HG02678 (cell line): ENCODE results near the gene GLIPR1L2.
"Not testable (repeated sequence)": the region's sequence is repeated elsewhere in the genome, so short reads cannot be mapped to it uniquely, and the experiment has no call there.

Source experiments
- ATAC-seq: cut with Tn5 transposase; IDR thresholded peaks from one replicate; pipeline ENCODE4 v1.9.1; 2021; ENCODE audit warnings: mild to moderate bottlenecking, moderate library complexity; ENCODE audit not compliant: unreplicated experiment

Gene GLIPR1L2

DNA sequence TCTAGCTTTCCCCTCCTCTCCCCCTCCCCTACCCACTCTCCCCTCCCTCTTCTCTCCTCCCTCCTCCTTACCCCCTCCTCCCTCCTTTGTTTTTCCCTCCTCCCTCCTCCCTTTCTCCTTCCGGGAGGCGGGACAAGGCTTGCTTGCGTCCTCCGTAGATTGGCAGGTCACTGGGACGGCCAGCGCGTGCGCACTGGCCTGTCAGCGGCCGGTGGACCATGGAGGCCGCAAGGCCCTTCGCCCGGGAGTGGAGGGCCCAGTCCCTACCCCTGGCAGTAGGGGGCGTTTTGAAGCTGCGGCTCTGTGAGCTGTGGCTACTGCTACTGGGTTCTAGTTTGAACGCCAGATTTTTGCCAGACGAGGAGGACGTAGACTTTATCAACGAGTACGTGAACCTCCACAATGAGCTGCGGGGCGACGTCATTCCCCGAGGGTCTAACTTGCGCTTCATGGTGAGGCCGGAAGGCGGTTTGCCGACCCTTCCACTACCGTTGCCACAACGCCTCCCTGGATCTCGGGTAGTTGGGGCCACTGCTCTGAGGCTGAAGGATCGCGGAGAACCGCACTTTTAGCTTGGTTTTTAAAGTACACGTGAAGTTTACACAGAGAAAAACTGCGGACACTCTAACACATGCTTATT lies at the start of gene GLIPR1L2:
Gene GLIPR1L2, plus strand, starts transcription at position 191 of the 640 bp plus-strand sequence. Its CDS starts 28 bp downstream, at position 219.
- ATAC-seq, result peak; percentile 95

DNA sequence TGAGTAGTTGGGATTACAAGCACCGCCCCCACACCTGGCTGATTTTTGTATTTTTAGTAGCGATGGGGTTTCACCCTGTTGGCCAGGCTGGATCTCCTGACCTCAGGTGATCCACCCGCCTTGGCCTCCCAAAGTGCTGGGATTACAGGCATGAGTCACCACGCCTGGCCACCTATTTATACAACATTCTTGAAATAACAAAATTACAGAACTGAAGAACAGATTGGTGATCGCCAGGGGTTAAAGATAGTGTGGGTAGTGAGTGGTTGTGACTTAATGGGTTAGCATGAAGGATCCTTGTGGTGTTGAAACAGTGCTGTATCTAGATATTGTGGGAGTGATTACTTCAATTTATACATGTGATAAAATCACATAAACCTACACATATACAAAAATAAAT lies 49.0 kb upstream of the GLIPR1L2 start:
- ATAC-seq, result no peak

DNA sequence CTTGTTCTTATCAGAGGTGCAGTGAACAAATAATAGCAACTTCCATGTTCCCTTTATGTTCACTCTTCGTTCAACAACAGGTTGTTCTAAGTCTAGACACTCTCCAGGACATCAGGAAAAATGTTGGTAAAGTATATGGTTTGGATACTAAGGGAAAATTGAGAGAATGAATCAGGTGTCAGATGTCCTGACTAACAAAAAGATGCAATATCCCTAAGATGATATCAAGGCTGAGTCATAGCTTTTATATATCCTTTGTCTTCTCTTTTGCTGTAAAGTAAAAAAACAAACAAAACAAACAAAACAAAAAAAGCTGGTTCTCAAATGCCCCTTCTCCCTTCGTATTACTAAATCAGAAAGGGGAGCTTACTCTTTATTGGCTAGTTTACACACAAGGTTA lies 45.4 kb upstream of the GLIPR1L2 start:
- no peak for ATAC-seq

DNA sequence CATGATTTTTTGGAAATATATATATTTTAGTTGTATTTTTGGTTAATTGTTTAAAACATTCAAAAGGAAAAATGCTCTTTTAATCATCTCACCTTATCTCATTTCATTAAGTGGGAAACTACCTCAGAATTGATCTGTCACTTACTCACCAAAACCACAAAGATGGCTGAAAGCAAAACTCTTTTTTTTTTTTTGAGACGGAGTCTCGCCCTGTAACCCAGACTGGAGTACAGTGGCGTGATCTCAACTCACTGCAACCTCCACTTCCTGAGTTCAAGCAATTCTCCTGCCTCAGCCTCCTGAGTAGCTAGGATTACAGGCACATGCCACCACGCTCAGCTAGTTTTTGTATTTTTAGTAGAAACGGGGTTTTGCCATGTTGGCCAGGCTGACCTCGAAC lies 44.7 kb upstream of the GLIPR1L2 start:
- not testable (repeated sequence) for ATAC-seq

DNA sequence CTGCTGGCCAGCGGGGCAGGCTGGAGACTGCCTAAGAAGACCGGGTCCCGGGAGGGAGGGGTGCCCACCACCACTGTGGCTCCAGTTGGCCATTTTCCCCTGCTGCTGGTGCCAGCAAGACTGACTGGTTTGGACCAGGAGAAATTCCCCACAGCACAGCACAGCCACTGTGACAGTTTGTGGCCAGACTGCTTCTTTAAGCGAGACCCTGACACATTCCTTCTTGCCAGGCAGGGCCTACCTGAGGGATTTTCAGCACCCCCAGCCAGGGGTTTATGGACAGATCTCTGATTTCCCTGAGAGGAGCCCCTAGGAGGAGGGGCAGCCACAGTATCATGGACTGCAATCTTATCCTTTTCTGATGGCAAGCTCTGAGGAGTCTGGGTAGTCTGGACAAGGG lies 40.9 kb upstream of the GLIPR1L2 start:
- no peak for ATAC-seq

DNA sequence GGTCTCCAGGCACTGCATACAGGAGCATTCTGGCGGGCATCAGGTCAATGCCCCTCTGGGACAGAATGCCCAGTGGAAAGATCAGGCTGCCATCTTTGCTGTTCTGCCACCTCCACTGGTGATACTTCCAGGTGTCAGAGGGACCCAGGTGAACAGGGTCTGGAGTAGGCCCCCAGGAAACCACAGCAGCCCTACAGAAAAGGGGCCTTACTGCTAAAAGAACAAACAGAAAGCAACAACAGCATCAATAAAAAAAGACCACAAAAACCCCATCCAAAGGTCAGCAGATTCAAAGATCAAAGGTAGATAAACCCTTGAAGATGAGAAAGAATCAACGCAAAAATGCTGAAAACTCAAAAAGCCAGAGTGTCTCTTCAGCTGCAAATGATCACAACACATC lies 40.5 kb upstream of the GLIPR1L2 start:
- ATAC-seq, result no peak

DNA sequence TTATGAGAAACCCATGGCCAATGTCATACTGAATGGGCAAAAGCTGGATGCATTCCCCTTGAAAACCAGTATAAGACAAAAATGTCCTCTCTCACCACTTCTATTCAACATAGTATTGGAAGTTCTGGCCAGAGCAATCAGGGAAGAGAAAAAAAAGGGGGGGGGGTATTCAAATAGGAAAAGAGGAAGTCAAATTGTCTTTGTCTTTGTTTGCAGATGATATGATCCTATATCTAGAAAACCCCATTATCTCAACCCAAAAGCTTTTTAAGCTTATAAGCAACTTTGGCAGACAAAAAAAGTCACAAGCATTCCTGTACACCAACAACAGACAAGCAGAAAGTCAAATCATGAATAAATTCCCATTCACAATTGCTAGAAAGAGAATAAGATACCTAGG lies 36.9 kb upstream of the GLIPR1L2 start:
- no peak for ATAC-seq

DNA sequence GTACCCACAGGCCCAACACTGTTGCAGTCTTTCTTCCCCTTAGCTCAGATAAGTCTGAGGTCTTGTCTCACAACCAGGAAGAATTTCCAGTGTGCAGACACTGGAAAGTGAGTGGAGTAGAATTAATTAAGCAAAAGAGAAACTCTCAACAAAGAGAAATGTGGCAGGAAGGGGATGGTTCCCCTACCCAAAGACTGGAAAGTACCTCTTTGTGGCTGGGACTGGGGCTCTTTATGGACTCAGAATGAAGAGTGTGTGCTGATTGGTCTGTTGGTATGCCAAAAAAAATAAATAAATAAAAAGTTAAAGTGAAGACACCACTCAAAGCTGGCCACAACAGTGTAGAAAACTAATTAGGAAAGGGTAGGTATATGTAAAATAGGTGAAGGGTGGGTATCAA lies 30.0 kb upstream of the GLIPR1L2 start:
- ATAC-seq, result no peak

DNA sequence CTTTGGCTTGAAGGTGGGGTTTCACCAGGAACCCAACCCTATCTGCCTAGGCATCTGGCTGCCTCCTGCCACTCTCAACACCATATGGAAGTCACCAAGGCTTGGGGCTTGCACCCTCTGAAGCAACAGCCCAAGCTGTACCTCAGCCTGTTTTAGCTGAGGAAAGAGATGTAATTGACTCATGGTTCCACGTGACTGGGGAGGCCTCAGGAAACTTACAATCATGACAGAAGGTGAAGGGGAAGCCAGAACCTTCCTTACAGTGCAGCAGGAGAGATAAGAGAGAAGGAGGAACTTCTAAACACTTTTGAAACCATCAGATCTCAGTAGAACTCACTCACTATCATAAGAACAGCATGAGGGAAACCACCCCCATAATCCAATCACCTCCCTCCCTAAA lies 29.5 kb upstream of the GLIPR1L2 start:
- ATAC-seq, result no peak

DNA sequence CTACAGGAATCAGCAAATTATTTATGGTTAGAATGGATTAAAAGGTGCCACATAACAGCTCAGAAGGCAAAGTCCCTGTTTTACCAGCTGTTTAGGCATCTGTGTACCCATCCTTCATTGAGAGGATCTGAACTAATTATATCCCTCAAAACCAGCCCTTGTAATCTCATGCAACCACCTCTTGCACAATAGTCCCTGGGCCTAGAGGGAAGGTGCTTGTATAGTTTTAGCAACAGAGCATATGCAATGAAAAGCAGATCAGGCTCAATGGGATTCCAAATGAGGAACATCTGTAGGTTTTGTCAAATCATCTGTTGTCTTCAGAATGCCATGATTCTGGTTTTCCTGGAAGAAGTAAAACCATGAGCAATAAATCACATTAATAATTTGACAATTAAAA lies 26.0 kb upstream of the GLIPR1L2 start:
- ATAC-seq, result no peak

DNA sequence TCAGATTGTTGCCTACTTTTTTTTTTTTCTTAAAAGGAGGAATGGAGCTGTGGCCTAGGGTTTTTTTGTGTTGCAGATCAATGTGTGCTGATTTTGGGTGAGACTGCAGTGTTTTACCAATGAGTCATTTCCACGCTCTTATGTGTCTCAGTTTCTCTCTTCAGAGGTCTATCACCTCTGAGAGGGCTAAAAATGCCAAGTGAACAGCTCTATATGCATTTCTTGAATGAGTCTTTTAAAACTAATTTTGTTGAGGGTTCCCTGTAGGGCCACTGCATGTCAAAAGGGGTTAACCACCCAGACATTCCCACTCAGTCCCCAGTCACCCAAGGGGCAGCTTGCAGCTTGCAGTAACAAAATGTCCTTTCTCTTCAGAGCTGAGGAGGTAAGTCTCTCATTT lies 24.3 kb upstream of the GLIPR1L2 start:
- ATAC-seq, result peak; percentile 68

DNA sequence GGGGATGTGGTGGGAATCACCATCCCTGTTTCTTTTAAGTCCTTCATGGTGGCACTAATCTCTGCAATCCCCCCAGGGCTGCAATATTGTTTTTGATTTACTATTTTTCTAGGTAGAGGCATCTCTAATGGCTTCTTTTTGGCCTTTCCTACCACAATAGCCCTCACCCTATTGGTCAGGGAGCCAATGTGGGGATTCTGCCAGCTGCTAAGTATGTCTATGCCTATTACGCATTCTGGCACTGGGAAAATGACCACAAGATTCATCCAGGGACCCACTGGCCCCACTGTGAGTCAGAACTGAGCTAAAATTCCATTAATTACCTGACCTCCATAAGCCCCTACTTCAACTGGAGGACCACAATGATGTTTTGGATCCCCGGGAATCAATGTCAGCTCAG lies 15.9 kb upstream of the GLIPR1L2 start:
- ATAC-seq, result no peak

DNA sequence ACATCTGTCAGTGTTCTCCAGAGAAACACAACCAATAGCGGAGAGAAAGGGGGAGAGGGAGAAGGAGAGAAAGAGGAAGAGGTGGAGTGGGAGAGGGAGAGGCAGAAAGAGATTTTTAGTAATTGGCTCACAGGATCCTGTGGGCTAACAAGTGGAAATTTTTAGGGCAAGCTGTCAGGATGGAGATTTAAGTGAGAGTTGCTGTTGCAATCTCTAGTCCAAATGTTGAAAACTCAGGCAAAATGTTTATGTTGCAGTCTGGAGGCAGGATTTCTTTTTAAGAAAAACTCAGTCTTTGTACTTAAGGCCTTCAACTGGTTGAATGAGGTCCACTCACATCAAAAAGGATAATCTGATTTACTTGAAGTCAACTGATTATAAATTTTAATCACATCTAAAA lies 12.5 kb upstream of the GLIPR1L2 start:
- ATAC-seq, result no peak

DNA sequence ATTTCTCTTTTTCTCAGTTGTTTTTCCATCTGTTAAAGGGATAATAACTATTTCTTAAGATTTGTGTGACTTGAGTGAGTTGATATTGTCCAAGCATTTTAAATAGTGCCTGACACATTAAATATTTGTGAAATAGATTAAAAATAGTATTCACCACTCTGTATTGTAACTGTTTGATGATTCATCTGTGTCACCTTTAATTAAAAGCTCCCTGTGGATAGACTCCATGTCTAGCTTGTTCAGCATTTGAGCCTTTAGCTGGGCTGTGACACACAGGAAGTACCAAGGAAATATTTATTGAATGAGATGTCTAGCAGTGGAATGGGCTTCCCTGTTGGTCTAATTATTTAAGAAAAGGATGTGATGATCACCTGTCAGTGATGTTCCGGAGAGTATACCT lies 1.8 kb upstream of the GLIPR1L2 start:
- no peak for ATAC-seq

DNA sequence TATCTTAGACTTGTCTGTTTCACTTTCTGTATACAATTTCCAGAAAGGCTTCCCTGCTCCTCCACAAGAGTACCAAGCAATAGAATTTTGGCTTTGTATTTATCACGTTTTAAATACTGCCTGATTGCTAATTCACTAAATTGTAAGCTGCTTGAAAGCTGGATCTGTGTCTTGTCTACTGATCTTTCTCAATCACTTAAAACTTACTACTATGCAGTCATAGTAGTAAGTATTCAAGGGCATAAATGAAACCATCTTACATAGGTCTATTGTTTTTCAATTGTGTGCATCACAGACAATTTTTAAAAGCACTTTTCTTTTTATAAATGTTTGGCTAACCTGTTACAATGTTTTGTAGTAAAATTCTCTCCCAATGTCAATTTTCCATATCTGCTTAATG lies 1.2 kb upstream of the GLIPR1L2 start:
- ATAC-seq, result no peak

DNA sequence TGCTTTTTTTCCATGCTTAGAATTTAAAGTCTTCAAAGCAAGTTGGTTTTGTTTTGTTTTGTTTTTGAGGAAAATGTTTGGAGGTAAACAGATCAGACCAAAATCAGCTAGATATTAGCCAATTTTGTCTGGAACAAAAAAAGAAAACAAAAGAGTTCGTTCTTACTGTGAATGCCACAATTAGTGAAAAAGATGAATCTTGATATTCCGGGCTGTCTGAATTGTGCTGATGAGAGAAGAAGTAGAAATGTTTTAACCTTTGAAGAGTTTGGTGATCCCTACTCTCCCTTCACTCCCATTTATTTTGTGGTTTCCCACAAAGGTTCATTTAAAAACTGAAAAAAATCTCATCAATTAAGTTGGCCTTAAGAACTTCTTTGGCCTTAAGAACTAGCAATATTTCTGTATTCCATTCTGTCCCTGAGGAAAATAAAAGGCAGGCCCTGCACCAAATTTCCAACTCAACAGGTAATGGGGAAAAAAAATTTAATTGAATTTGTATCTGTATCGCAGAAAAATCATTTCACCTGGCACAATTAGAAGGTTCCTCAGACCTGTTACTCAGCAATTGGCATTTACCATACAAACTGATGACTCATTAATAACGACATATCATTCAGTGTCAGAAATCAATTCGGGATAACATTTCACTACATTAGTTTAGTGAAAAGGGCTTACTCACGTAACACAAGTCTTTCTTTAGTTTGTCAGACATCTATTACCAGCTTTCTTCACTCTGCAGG lies 562 bp upstream of the GLIPR1L2 start:
- peak; percentile 8 for ATAC-seq

DNA sequence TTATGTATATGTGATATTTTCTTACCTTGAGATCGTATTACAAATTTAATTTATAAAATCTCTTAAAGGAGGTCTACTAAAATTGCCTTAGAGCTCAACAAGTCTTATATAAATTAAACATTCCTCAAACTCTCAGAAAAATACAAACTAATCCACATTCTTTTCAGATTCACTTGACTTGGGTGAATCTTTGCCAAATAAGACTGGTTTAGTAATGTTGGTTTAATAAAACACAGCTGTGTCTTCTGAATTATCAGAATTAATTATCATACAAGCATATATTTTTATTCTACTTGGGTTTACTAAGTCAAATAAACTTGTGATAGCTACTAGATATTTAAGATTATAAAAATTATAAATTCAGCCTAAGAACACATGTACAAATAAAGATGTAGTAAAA lies 13.3 kb downstream of the GLIPR1L2 start:
- ATAC-seq, result no peak

DNA sequence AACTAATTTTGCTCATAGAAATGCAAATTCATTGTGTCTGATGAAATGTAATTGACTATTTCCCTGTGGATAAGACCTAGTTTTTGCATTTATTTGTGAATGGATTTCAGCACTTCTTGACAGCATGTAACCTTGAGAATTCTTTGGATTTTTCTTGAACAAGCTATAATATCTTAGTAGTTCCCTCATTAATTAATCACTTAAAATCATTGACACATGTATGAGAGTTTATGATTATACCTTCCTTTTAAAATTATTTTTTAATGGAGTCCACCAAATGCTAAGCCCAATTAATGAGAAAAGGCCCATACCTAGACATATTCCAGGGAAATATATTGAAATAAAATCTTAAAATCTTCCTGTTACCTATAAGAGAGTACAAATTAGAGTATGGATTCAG lies 16.8 kb downstream of the GLIPR1L2 start:
- ATAC-seq, result no peak

DNA sequence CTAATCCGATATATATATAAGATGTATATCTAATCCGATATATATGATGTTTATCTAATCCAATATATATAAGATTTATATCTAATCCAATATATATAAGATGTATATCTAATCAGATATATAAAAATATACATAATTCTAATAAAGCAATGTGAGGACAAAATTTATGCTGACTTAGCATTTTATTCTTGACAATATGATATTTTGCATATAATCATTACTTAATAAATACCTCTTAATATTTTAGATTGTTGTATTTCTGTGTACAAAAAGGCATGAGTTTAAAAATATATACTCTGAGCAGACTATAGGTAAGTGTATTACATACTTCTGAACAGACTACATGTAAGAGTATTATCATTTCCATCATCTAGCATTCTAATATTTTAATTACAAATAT lies 18.9 kb downstream of the GLIPR1L2 start:
- ATAC-seq, result no peak

DNA sequence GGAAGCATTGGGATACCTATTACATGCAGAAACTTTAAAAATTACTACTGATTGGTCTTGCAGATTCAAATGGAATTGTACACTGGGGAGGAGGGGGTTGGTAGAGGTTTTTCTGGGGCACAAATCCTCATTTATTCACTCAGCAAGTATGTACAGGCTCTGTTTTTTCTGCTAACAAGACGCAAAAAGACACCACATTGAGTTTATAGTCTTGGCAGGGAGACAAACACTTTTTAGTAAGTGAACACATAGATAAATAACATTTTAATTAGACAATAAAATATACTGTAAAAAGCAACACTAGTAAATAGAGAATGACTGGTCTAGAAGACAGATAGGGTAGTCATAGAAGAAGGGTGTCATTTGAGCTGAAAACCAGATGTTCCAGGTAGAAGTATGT lies 23.8 kb downstream of the GLIPR1L2 start:
- ATAC-seq, result no peak

DNA sequence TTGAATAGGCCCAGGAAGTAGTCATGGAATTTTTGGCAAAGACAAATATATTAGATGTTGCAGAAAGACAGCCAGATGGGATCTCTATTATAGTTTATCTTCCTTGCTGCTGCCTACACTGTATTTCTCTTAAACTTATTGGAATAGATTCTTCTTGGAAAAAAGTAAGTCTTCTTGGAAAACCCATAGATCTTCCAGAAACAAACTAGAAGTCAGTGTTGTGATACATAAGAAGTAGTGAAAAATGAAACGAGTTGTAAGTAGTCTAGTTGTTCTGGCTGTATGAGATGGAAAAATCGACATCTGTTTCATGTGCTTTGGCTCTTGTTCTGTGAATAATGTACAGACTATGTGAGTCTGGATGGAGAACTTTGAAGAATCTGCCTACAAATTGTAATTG lies 29.0 kb downstream of the GLIPR1L2 start:
- ATAC-seq, result no peak

DNA sequence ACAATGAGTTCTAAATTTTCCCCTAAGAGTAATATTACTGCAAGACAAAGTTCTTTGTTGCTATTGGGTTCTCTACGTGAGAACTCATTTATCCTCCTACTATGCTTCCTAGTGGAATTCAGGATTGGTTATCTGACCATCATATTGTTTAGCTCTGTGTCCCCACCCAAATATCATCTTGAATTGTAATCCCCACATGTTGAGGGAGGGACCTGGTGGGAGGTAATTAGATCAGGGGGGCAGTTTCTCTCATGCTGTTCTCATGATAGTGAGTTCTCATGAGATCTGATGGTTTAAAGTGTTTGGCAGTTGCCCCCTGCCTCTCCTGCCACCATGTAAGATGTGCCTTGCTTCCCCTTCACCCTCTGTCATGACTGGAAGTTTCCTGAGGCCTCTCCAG lies 36.6 kb downstream of the GLIPR1L2 start:
- ATAC-seq, result no peak

DNA sequence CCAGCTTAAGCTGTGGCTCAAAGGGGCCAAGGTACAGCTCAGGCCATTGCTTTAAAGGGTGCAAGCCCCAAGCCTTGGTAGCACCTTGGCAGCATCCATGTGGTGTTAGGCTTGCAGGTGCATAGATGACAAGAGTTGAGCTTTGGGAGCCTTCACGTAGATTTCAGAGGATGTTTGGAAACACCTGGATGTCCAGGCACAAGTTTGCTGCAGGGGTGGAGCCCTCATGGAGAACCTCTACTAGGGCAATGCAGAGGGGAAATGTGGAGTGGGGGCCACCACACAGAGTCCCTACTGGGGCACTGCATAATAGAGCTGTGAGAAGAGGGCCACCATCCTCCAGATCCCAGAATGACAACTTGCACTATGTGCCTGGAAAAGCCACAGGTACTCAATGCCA lies 37.9 kb downstream of the GLIPR1L2 start:
- no peak for ATAC-seq
